Hepatocyte (in vitro differentiated cells): ENCODE measurements around the gene RAX. TPM values are rescaled to one million over a fixed set of nuclear protein-coding genes. Genes with fewer than 3 reads are reported as not detected.

Source experiments
- DNase-seq: peaks from one replicate; pipeline ENCODE4 v3.0.0-alpha.2; 2016; ENCODE audit warnings: low spot score
- H2AFZ ChIP-seq: fragments of 200-600 bp; sonication (generic); 2 replicates; pipeline ENCODE4 v1.6.0; 2016; ENCODE audit warnings: antibody characterized with exemption, mild to moderate bottlenecking
- H3K27ac ChIP-seq: fragments of 200-600 bp; sonication (generic); 2 replicates; pipeline ENCODE4 v1.5.1; 2016; ENCODE audit warnings: mild to moderate bottlenecking
- H3K27me3 ChIP-seq: fragments of 200-600 bp; sonication (generic); 2 replicates; pipeline ENCODE4 v1.6.1; 2016
- H3K36me3 ChIP-seq: fragments of 200-600 bp; sonication (generic); replicated peaks from 2 replicates; pipeline ENCODE4 v1.5.1; 2016; ENCODE audit warnings: low read depth; ENCODE audit not compliant: insufficient read depth
- H3K4me1 ChIP-seq: fragments of 200-600 bp; sonication (generic); 2 replicates; pipeline ENCODE4 v1.5.1; 2016; ENCODE audit warnings: mild to moderate bottlenecking, moderate library complexity; ENCODE audit not compliant: insufficient read depth
- H3K4me2 ChIP-seq: fragments of 200-600 bp; sonication (generic); 2 replicates; pipeline ENCODE4 v1.6.0; 2016
- H3K4me3 ChIP-seq: fragments of 200-600 bp; sonication (generic); 2 replicates; pipeline ENCODE4 v1.5.1; 2016; ENCODE audit warnings: mild to moderate bottlenecking
- H3K79me2 ChIP-seq: fragments of 200-600 bp; sonication (generic); 2 replicates; pipeline ENCODE4 v1.6.0; 2017; ENCODE audit warnings: mild to moderate bottlenecking
- H3K9me2 ChIP-seq: fragments of 200-600 bp; sonication (generic); replicated peaks from 2 replicates; pipeline ENCODE4 v1.6.0; 2017; ENCODE audit warnings: mild to moderate bottlenecking; ENCODE audit not compliant: insufficient read depth
- H3K9me3 ChIP-seq: fragments of 200-600 bp; sonication (generic); 2 replicates; pipeline ENCODE4 v1.5.1; 2016; ENCODE audit warnings: low read depth, mild to moderate bottlenecking
- H4K20me1 ChIP-seq: fragments of 200-600 bp; sonication (generic); 2 replicates; pipeline ENCODE4 v1.6.0; 2016; ENCODE audit warnings: mild to moderate bottlenecking; ENCODE audit not compliant: insufficient read depth, poor library complexity, severe bottlenecking
- EZH2 ChIP-seq: fragments of 200-600 bp; sonication (generic); IDR thresholded peaks from 2 replicates; pipeline ENCODE4 v1.6.1; 2016; ENCODE audit warnings: antibody characterized with exemption, mild to moderate bottlenecking, borderline replicate concordance
- EZH2phosphoT487 ChIP-seq: fragments of 200-600 bp; sonication (generic); IDR thresholded peaks from one replicate; pipeline ENCODE4 v1.6.1; 2018; ENCODE audit warnings: antibody characterized with exemption, mild to moderate bottlenecking, low read depth, moderate library complexity; ENCODE audit not compliant: unreplicated experiment, severe bottlenecking
- WGBS: methylation state at CpG from one replicate; pipeline ENCODE4 v1.1.6; 2016; ENCODE audit warnings: low lambda C conversion rate; ENCODE audit errors: missing lambda C conversion rate; 5-methylcytosine and 5-hydroxymethylcytosine counted together
- polyA plus RNA-seq: library from polyadenylated mRNA; unstranded; fragments of >200 nt; fragmentation: Nextera tagmentation; extraction: Ambion mirVana; gene quantifications from 2 replicates; pipeline ENCODE4 v1.2.1, GENCODE V29; 2016
- total RNA-seq: library from RNA; depleted of rRNA; stranded (reverse); fragments of >200 nt; gene quantifications from 2 replicates; pipeline ENCODE4 v1.2.3, GENCODE V29; 2014
- TF ChIP-seq, protein P1 (sequence below): fragments of 200-600 bp; sonication (generic); IDR thresholded peaks from 2 replicates; pipeline ENCODE4 v1.5.1; 2016; ENCODE audit warnings: antibody characterized with exemption, mild to moderate bottlenecking; ENCODE audit not compliant: poor library complexity

Gene RAX
- total and polyA plus RNA-seq, 2 experiments from 2014 or later, result not detected

DNA sequence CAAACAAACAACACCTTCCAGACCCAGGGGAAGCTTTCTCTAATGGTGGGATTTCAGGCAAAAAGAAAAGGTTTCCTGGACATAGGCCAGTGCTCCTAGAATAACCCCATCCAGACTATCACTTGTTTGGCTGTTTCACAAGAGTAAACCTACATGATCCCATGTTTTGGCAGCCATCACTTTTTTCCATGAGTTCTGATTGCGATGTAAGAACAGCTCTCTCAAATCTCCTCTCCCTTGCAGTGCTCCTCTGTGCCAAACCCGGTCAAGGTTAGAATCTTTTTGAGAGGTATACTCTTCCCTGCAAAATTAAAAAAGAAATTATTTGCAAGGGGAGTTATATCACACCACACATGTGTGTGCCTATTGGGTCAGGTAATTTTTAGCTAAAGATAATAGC lies 41.4 kb downstream of the RAX start:
- DNase-seq, result no peak
- Histone ChIP-seq H3K27ac (no peak overlapping the region), H2AFZ (no peak overlapping the region), H3K4me1 (no peaks in the 10 kb centered on the region), H3K36me3 (no peaks in the 10 kb centered on the region), H3K4me2 (no peak overlapping the region), H3K27me3 (peaks cover 41% of the 10 kb centered on the region), H3K79me2 (no peaks in the 10 kb centered on the region), H4K20me1 (no peaks in the 10 kb centered on the region), H3K4me3 (no peak overlapping the region), H3K9me2 (no peaks in the 10 kb centered on the region), H3K9me3 (no peaks in the 10 kb centered on the region)
- WGBS, result 96% methylated on average over 2 of the region's 2 CpGs
- TF ChIP-seq EZH2phosphoT487, result no peak
- TF ChIP-seq, protein P1, sequence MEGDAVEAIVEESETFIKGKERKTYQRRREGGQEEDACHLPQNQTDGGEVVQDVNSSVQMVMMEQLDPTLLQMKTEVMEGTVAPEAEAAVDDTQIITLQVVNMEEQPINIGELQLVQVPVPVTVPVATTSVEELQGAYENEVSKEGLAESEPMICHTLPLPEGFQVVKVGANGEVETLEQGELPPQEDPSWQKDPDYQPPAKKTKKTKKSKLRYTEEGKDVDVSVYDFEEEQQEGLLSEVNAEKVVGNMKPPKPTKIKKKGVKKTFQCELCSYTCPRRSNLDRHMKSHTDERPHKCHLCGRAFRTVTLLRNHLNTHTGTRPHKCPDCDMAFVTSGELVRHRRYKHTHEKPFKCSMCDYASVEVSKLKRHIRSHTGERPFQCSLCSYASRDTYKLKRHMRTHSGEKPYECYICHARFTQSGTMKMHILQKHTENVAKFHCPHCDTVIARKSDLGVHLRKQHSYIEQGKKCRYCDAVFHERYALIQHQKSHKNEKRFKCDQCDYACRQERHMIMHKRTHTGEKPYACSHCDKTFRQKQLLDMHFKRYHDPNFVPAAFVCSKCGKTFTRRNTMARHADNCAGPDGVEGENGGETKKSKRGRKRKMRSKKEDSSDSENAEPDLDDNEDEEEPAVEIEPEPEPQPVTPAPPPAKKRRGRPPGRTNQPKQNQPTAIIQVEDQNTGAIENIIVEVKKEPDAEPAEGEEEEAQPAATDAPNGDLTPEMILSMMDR, result no peak
- TF ChIP-seq EZH2, result no peak

DNA sequence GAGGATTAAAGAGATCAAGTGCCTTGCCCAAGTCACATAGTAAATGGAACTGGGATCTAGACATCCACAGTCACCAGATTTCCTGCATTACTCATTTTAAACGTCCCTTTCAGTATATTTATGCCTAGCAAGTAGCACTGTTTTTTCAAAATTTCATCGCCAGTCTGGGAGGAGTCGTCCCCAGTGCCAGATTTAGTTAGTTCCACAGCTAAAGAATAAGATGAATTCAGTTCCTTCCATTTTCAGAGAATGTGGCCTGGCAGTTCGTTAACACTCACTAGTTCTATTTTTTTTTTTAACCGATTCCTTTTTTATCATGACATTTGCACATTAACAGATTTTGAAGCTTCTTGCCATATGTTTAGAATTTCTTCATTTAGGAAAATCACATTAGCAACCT lies 42.1 kb downstream of the RAX start:
- TF ChIP-seq EZH2phosphoT487 (no peak), EZH2 (no peak)
- TF ChIP-seq, protein P1, result no peak
- Histone ChIP-seq H3K27ac (no peak overlapping the region), H3K36me3 (no peaks in the 10 kb centered on the region), H3K27me3 (peaks cover 41% of the 10 kb centered on the region), H3K9me2 (no peaks in the 10 kb centered on the region), H2AFZ (no peak overlapping the region), H3K9me3 (no peaks in the 10 kb centered on the region), H4K20me1 (no peaks in the 10 kb centered on the region), H3K4me1 (no peaks in the 10 kb centered on the region), H3K79me2 (no peaks in the 10 kb centered on the region), H3K4me2 (no peak overlapping the region), H3K4me3 (no peak overlapping the region)
- 70% methylated on average over 5 of the region's 5 CpGs for WGBS
- DNase-seq, result no peak

DNA sequence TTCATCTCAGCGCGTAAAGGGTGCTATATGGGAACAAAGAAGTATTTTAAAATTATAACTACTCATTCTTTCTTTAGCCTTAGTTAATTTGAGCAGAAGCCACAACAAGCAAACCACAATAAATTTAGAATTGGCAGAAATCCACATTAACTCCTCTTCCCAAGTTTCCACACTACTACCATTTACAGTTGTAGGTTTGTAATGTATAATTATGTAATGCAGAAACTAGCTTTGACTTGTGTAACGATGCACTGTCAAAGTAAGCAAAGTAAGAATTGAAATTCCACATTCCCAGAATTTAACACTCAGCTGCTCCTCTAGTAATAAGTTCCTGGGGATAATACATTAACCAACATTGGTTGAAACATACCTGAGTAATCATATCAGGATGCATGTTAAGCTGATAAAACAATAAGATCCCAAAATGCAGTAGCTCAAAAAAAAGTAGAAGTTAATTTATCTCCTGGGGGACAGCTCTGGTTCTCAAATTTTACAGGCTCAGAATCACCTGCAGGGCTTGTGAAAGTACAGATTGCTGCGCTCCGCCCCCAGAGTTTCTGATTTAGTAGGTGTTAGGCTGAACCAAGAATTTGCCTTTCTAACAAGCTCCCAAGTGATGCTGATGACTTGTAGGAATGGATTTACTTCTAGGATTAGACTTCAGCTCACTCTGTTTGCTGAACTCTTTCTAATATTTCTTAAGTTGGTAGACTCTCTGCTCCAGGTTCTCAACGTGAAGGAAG lies 43.4 kb downstream of the RAX start:
- no peaks in the 10 kb centered on the region for H4K20me1 ChIP-seq
- no peaks in the 10 kb centered on the region for H3K79me2 ChIP-seq
- no peaks in the 10 kb centered on the region for H3K4me1 ChIP-seq
- H3K9me2 ChIP-seq, result no peaks in the 10 kb centered on the region
- H3K9me3 ChIP-seq, result no peaks in the 10 kb centered on the region
- H2AFZ ChIP-seq, result no peak overlapping the region
- no peak overlapping the region for H3K27ac ChIP-seq
- peaks cover 49% of the 10 kb centered on the region for H3K27me3 ChIP-seq
- H3K4me3 ChIP-seq, result no peak overlapping the region
- no peak for DNase-seq
- WGBS, result 69% methylated on average over 6 of the region's 6 CpGs
- no peak overlapping the region for H3K4me2 ChIP-seq
- no peaks in the 10 kb centered on the region for H3K36me3 ChIP-seq
- no peak for TF ChIP-seq EZH2phosphoT487

DNA sequence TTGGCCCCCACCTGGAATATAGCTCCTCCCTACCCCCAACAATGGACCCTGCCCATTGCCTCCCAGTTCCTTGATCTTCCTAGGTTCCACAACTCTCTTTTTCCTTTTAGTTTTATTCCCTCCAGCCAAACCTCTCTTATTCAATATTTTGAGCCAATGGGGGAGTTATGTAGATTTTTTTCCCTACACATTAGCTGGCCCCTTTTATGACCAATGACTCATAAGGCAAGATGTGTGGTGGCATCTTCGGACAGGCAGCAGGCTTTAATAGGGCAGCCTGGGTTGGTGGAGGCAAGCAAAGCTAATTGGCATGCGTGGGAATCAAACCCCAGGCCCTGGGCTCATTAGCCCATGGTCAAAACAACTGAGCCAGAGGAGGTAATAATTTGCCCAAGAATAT lies 44.1 kb downstream of the RAX start:
- Histone ChIP-seq H3K27ac (no peak overlapping the region), H3K79me2 (no peaks in the 10 kb centered on the region), H3K4me3 (no peak overlapping the region), H3K9me2 (no peaks in the 10 kb centered on the region), H3K4me1 (no peaks in the 10 kb centered on the region), H3K4me2 (no peak overlapping the region), H2AFZ (no peak overlapping the region), H3K9me3 (no peaks in the 10 kb centered on the region), H4K20me1 (no peaks in the 10 kb centered on the region), H3K27me3 (peaks cover 54% of the 10 kb centered on the region), H3K36me3 (no peaks in the 10 kb centered on the region)
- DNase-seq, result no peak
- TF ChIP-seq, protein P1, result no peak
- TF ChIP-seq EZH2phosphoT487 (no peak), EZH2 (no peak)
- 90% methylated on average over 2 of the region's 2 CpGs for WGBS
